Measurements from ENCODE around the gene SASH1. TPM values are rescaled to one million over a fixed set of nuclear protein-coding genes. Genes with fewer than 3 reads are reported as not detected.

SASH1 gene
- polyA plus RNA-seq, 1 donor = 42.8 TPM

GRCh38 chr6:148436466-148436865 lies 93.8 kb downstream of the SASH1 start:
- DNase-seq = no peak

GRCh38 chr6:148438632-148439031 lies 96.0 kb downstream of the SASH1 start:
- DNase-seq = no peak

GRCh38 chr6:148440016-148440415 lies 97.4 kb downstream of the SASH1 start:
- DNase-seq = peak; percentile 46

- DNase-seq = peak; percentile 53
Observed at GRCh38 chr6:148440877-148441453, 98.3 kb downstream of the SASH1 start.

- DNase-seq = no peak
Observed at GRCh38 chr6:148441454-148441911, 98.8 kb downstream of the SASH1 start.

GRCh38 chr6:148443798-148444560 lies 101.3 kb downstream of the SASH1 start:
- no peak for DNase-seq

- DNase-seq = no peak
Observed at GRCh38 chr6:148445116-148445515, 102.5 kb downstream of the SASH1 start.

GRCh38 chr6:148445620-148446019 lies 103.0 kb downstream of the SASH1 start:
- DNase-seq = no peak

GRCh38 chr6:148446681-148447080 lies 104.0 kb downstream of the SASH1 start:
- no peak for DNase-seq

GRCh38 chr6:148447521-148448230 lies 105.0 kb downstream of the SASH1 start:
- no peak for DNase-seq

- DNase-seq = no peak
Observed at GRCh38 chr6:148448369-148449012, 105.9 kb downstream of the SASH1 start.

GRCh38 chr6:148450866-148451265 lies 108.2 kb downstream of the SASH1 start:
- no peak for DNase-seq

GRCh38 chr6:148451690-148452089 lies 109.1 kb downstream of the SASH1 start:
- DNase-seq = no peak

- no peak for DNase-seq
Observed at GRCh38 chr6:148452876-148453275, 110.2 kb downstream of the SASH1 start.

- DNase-seq = no peak
Observed at GRCh38 chr6:148453906-148454305, 111.3 kb downstream of the SASH1 start.

GRCh38 chr6:148455225-148455624 lies 112.6 kb downstream of the SASH1 start:
- no peak for DNase-seq

- no peak for DNase-seq
Observed at GRCh38 chr6:148455674-148456558, 113.3 kb downstream of the SASH1 start.

GRCh38 chr6:148457137-148457842 lies 114.7 kb downstream of the SASH1 start:
- DNase-seq = no peak

- no peak for DNase-seq
Observed at GRCh38 chr6:148457843-148458159, 115.2 kb downstream of the SASH1 start.

- DNase-seq = no peak
Observed at GRCh38 chr6:148459238-148459637, 116.6 kb downstream of the SASH1 start.

- no peak for DNase-seq
Observed at GRCh38 chr6:148460876-148461646, 118.4 kb downstream of the SASH1 start.
